GM18505 (cell line): Measurements from ENCODE around the gene MOB3C.

Experiments
- ATAC-seq: cut with Tn5 transposase; IDR thresholded peaks from one replicate; pipeline ENCODE4 v1.9.1; 2021; ENCODE audit not compliant: unreplicated experiment
- POLR2A ChIP-seq: IDR thresholded peaks from 4 replicates; pipeline ENCODE4 v1.6.1; 2011; ENCODE audit warnings: borderline replicate concordance; ENCODE audit not compliant: insufficient read depth, insufficient read length; ENCODE audit errors: extremely low read depth

MOB3C gene

GRCh38 chr1:46618754-46619415 lies 2.3 kb upstream of the MOB3C start:
- no peak for ATAC-seq
- TF ChIP-seq POLR2A: no peak

GRCh38 chr1:46617833-46618232 lies 1.2 kb upstream of the MOB3C start:
- no peak for TF ChIP-seq POLR2A
- no peak for ATAC-seq

DNA sequence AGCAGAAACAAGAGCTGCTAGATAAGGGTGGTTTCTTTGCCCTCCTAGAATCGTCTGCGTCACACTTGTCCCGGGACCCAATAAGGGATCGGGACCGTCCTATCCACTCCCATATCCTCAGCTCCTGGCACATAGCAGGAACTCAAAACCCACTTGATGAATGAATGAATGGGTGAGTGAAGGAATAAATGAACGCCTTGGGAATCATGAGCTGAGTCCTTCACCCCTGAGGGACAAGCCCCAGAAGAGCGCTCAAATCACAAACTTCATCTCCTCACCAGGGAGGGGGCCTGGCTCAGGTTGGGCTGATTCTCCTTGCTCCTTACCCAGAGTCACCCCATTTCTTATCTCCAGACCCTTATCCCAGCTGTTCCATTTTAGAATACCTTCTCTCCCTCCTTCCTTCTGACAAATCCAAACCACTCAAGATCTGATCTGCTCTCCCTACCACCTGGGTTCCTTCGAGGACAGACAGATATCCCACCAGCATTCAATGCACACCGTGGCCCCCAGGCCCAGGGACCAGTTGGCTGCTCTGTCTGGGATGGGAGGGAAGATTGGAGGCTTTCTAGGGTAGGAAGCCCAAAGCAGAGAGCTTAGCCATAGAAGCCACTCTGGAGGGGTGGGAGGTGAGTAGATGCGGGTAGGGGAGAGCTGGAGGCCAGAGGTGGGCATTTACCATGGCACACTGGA lies 643 bp upstream of the MOB3C start:
- ATAC-seq: no peak
- TF ChIP-seq POLR2A: no peak

- TF ChIP-seq POLR2A: no peak
- no peak for ATAC-seq
These were observed 876 bp downstream of the MOB3C start for GRCh38 chr1:46615735-46616134.

DNA sequence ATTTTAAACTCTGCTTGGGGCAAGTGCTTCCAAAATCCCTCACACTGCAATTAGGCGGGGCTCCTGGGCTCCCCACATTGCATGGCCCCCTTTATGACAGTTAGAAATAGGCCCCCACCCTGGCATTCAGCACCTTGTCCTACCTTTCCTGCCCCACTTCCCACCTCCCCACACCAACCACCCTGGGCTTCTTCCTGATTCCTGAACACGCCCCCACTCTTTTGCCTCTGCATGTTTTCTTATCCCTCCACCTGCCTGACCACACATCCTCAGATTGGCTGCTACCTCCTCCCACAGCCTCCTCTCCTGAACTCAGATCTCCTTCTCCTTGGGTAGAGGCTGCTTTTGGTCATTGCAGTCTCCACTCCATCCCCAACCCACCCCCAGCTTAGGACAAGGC lies 1.5 kb downstream of the MOB3C start:
- ATAC-seq: no peak

GRCh38 chr1:46614604-46614984 lies 2.0 kb downstream of the MOB3C start:
- ATAC-seq: no peak
- TF ChIP-seq POLR2A: no peak

More for the DNA sequence above, 1.5 kb downstream of the MOB3C start:
- no peak for TF ChIP-seq POLR2A

DNA sequence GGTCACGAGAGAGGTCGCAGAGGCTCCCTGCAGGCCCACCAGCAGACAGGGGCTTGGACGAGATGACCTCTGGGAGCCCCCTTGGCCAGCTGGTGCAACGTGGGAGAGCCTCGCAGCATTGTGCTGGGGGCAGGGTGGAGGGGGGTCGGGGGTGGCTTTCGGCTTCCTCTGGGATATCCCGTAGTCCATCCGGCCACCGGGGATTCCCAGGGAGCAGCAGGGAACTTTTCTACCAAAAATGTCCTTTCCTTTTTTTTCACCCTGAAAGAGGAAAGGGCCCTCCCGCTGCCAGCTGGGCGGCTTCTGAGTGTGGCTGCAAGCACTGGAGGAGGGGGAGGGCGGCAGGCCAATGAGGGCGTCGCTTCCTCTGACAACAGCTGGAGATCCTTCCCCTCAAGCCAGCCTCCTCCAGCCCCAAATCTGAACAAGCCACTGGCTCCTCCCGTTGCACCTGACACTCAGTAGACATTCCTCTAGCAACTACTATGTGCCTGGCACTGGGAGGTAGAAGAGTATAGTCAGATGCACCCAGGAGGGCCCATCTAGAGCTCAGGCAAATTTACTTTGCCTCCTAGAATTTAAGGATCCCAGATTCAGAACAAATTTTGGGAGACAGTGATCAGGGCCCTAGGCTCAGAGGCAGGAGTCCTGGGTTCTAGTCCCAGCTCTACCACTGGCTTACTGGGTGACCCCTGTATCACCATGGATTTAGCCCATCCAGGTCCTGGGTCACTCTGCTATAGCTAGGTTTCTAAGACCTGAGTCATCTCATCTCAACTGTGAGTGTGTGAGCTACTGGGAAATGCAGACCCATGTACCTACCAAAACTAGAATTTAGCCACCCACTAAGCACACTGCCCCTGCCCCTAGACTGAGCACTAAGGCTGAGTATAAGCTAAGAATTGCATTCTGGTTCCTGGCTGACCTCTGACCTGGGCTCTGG lies 2.7 kb downstream of the MOB3C start:
- peak; percentile 42 for ATAC-seq
- TF ChIP-seq POLR2A: no peak

DNA sequence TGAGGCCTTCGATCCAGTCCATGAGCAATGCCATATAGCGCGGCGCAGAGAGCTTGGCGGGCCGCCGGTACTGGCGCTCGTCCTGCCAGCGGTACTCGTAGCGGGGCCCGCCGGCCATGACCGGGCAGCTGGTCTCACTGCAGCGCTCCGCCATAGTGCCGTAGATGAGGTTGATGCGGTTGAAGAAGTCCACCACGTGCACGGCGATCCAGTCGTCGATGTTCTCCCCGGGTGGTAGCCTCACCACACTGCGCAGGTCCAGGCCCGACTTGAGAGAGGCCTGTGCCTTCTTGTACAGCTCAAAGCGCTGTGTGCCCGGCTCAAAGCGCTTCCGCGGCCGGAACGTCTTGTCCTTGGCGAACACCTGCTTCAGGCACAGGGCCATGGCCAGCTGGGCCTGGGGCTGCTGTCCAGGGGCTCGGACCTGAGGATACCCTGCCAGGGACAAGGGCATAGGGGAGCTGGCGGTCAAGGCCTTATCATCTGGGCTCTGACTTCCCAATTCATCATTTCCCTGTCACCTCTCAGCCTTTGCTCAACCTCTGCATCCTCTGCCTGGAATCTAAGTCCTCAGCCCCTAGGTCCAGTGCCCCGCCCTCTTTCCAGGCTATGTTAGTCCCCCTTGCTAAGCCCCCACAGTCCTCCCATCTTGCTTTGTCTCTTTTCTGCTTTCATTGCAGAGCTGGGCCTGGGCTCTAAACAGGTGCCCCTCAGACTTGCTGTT lies 3.5 kb downstream of the MOB3C start:
- no peak for TF ChIP-seq POLR2A
- no peak for ATAC-seq

DNA sequence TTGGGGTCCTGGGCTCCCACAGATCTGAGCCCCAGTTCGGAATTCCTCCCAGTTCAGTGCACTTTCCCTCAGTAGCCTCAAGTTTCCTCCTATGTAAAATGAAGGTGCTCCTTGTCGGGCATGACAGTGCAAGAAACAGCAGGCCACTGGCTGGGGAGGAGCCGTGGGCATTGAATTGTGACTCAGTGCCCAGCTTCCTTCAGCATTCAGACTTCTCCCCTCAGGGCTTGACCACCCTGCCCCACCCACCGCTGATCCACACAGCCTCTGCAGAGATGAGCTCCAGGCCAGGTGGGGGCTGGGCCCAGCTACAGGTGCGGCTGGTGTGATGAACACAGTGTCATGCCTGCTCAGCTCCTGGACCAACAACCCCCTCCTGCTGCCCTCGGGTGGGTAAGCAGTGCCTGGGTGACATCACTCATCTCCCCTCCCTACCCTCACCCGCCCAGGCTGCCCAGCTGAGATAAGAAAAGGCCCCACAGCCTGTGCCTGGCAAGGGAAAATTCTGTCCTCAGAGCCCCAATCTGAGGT lies 4.9 kb downstream of the MOB3C start:
- no peak for ATAC-seq

GRCh38 chr1:46607345-46608130 lies 9.1 kb downstream of the MOB3C start:
- TF ChIP-seq POLR2A: no peak
- no peak for ATAC-seq

More for the DNA sequence above, 4.9 kb downstream of the MOB3C start:
- TF ChIP-seq POLR2A: no peak

GRCh38 chr1:46606255-46606965 lies 10.2 kb downstream of the MOB3C start:
- ATAC-seq: no peak
- TF ChIP-seq POLR2A: no peak

DNA sequence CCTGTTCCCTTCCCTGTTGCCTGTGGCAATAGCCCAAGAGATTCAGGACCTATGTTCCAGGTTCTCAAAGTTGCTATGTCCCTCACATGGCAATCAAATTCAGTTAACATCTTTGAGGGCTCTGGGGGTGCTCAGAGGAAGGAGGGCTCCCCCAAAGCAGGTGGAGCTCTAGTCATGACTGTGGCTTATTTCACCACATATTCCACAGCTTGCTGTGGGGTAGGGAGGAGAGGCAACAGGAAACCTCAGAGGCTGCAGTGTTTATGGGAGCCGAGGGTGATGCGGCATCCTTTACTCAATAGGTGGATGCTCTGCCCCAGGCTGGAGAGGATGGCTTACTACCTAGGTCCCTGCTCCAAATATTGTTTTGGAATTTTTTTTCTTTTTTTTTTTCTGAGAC lies 11.4 kb downstream of the MOB3C start:
- no peak for ATAC-seq
- no peak for TF ChIP-seq POLR2A

- peak; percentile 93 for ATAC-seq
- peak; percentile 95 for TF ChIP-seq POLR2A
These were observed 12.6 kb downstream of the MOB3C start, which contains the start of gene MKNK1 for GRCh38 chr1:46603858-46604549. MKNK1 (minus strand) TSS chr1:46604268; CDS start chr1:46583327, 20,941 bp downstream.
